HepG2 (cell line): ENCODE measurements around the gene MXD3. TPM values are rescaled to one million over a fixed set of nuclear protein-coding genes. Genes with fewer than 3 reads are reported as not detected.

Experiments
- ATAC-seq: fragments of 200-7000 bp; cut with Tn5 transposase; 3 replicates; pipeline ENCODE4 v1.9.1; 2020; ENCODE audit warnings: mild to moderate bottlenecking, moderate library complexity
- BruUV-seq: library from RNA; stranded (reverse); fragments of 400-500 nt; replicated peaks from 2 replicates; lab custom pipeline; 2021; lab: Mats Ljungman, UMichigan
- CTCF ChIA-PET: fragments of 300-600 bp; formaldehyde crosslinking; extraction: SDS; loops from one replicate; lab custom pipeline; 2021; ENCODE audit warnings: low total read pairs, inconsistent platforms, low intra/inter-chr PET ratio; lab: Yijun Ruan, JAX
- POLR2A ChIA-PET: fragments of 350-600 bp; sonication (Branson Sonifier 250); formaldehyde crosslinking; loops from one replicate; lab custom pipeline; 2020; ENCODE audit warnings: antibody characterized with exemption, inconsistent platforms; lab: Yijun Ruan, JAX
- DNase-seq: peaks from one replicate; pipeline ENCODE4 v3.0.0-alpha.2; 2015; ENCODE audit warnings: low spot score
- FAIRE-seq: peaks from 3 replicates; lab custom pipeline; 2011; peaks lifted over from hg19 to GRCh38; lab: Jason Lieb, UNC
- H2AFZ ChIP-seq: one replicate; pipeline ENCODE4 v1.6.1; 2011; ENCODE audit warnings: low read length, inconsistent platforms
- H3K27ac ChIP-seq: fragments of 300-600 bp; 3 replicates; pipeline ENCODE4 v1.8.0; 2011; ENCODE audit warnings: mixed run types, mild to moderate bottlenecking, mixed read lengths, low read length, inconsistent platforms; ENCODE audit not compliant: insufficient read depth; ENCODE audit errors: extremely low read length
- H3K27me3 ChIP-seq, 2 experiments: fragments of 200-600 bp in 1 of 2; 2 replicates in 1 of 2; 3 replicates in 1 of 2; pipeline versions ENCODE4 v1.6.0 to v1.8.0; 2011; ENCODE audit warnings: low read length in 2 of 2, mild to moderate bottlenecking in 2 of 2, moderate library complexity in 2 of 2, inconsistent platforms in 1 of 2; ENCODE audit not compliant: insufficient read depth in 2 of 2, control insufficient read depth in 1 of 2
- H3K36me3 ChIP-seq, 2 experiments: fragments of 200-600 bp in 1 of 2; replicated peaks in 1 of 2; 2 replicates in 1 of 2; 3 replicates in 1 of 2; pipeline versions ENCODE4 v1.5.1 to v1.8.0; 2011; ENCODE audit warnings: low read length in 2 of 2, inconsistent platforms in 1 of 2; ENCODE audit not compliant: insufficient read depth in 2 of 2, control insufficient read depth in 1 of 2
- H3K4me1 ChIP-seq: 2 replicates; pipeline ENCODE4 v1.5.1; 2012; ENCODE audit warnings: low read length, inconsistent platforms; ENCODE audit not compliant: insufficient read depth
- H3K4me2 ChIP-seq: 2 replicates; pipeline ENCODE4 v1.6.0; 2011; ENCODE audit warnings: low read depth, low read length, inconsistent platforms
- H3K4me3 ChIP-seq, 3 experiments: fragments of 200-600 bp in 1 of 3; sonication (generic), shearing (Covaris generic) in 1 of 3; replicated peaks in 1 of 3; 2 replicates each; pipeline ENCODE4 v1.5.1; 2011 to 2016; ENCODE audit warnings: low read length in 3 of 3, inconsistent platforms in 2 of 3, low read depth in 2 of 3, mild to moderate bottlenecking in 2 of 3, control low read depth in 1 of 3, mixed read lengths in 1 of 3; ENCODE audit not compliant: insufficient read depth in 1 of 3
- H3K79me2 ChIP-seq: one replicate; pipeline ENCODE4 v1.6.1; 2011; ENCODE audit warnings: low read length, inconsistent platforms; ENCODE audit not compliant: insufficient read depth
- H3K9ac ChIP-seq: 2 replicates; pipeline ENCODE4 v1.6.0; 2011; ENCODE audit warnings: mild to moderate bottlenecking, low read depth, low read length, inconsistent platforms; ENCODE audit not compliant: insufficient read depth
- H3K9me3 ChIP-seq: 2 replicates; pipeline ENCODE4 v1.5.1; 2012; ENCODE audit warnings: mild to moderate bottlenecking, low read length
- H4K20me1 ChIP-seq: 2 replicates; pipeline ENCODE4 v1.6.0; 2011; ENCODE audit warnings: inconsistent platforms, mild to moderate bottlenecking, low read length, moderate library complexity; ENCODE audit not compliant: insufficient read depth
- IKZF4 ChIP-seq: sonication (generic); formaldehyde crosslinking; IDR thresholded peaks from 2 replicates; pipeline ENCODE4 v1.5.1; 2020; ENCODE audit warnings: borderline replicate concordance, mild to moderate bottlenecking, low read depth, missing genetic modification reagents; ENCODE audit errors: not compliant biosample characterization
- ISX ChIP-seq: sonication (generic); formaldehyde crosslinking; conservative IDR thresholded peaks from 2 replicates; pipeline ENCODE4 v1.5.0; 2020; ENCODE audit warnings: missing genetic modification reagents
- NKX3-1 ChIP-seq: sonication (generic); formaldehyde crosslinking; IDR thresholded peaks from 2 replicates; pipeline ENCODE4 v1.5.0; 2020; ENCODE audit warnings: missing genetic modification reagents
- RBM39 ChIP-seq: fragments of 200-400 bp; formaldehyde crosslinking; IDR thresholded peaks from one replicate; pipeline ENCODE4 v1.6.1; 2018; ENCODE audit warnings: antibody characterized with exemption, mild to moderate bottlenecking, low read depth, low read length; ENCODE audit not compliant: poor library complexity, severe bottlenecking
- ZNF292 ChIP-seq: sonication (generic); formaldehyde crosslinking; IDR thresholded peaks from 2 replicates; pipeline ENCODE4 v1.8.1; 2022; ENCODE audit warnings: mild to moderate bottlenecking, low read depth, missing genetic modification reagents, borderline replicate concordance
- ZNF329 ChIP-seq: sonication (generic); formaldehyde crosslinking; IDR thresholded peaks from 2 replicates; pipeline ENCODE4 v1.9.0; 2021; ENCODE audit warnings: low read depth, mild to moderate bottlenecking, missing genetic modification reagents
- ZNF33B ChIP-seq: sonication (generic); formaldehyde crosslinking; IDR thresholded peaks from 2 replicates; pipeline ENCODE4 v1.5.1; 2020; ENCODE audit warnings: mild to moderate bottlenecking, missing genetic modification reagents
- ZNF724P ChIP-seq: sonication (generic); formaldehyde crosslinking; IDR thresholded peaks from 2 replicates; pipeline ENCODE4 v1.8.0; 2022; ENCODE audit warnings: missing genetic modification reagents, borderline replicate concordance
- WGBS: methylation state at CpG from one replicate; pipeline ENCODE4 v1.1.6; 2017; ENCODE audit warnings: low lambda C conversion rate; 5-methylcytosine and 5-hydroxymethylcytosine counted together
- in situ Hi-C: cut with HindIII; loops from 2 replicates; pipeline ENCODE4 v1.10.0; 2017; ENCODE audit warnings: low pct_unique_long_range_greater_than_20kb; ENCODE audit not compliant: extremely low pct_ligation_motif_present
- intact Hi-C: fragments of 100-400 bp; cut with micrococcal nuclease; formaldehyde crosslinking; loops from one replicate; pipeline ENCODE4 v1.10.0; 2022; ENCODE audit not compliant: unreplicated experiment
- polyA plus RNA-seq, 8 experiments: library from polyadenylated mRNA; depleted of rRNA in 3 of 8; stranded (reverse) in 7 of 8; unstranded in 1 of 8; fragments of >200 nt; fragmentation: Illumina TruSeq in 4 of 8; extraction: Trizol in 4 of 8; gene quantifications; 2 replicates each; pipeline versions ENCODE4 v1.2.1 to v1.2.3, GENCODE V29; 2011 to 2016; ENCODE audit warnings: low read depth in 4 of 8, missing spikeins in 1 of 8, mixed read lengths in 1 of 8; ENCODE audit not compliant: insufficient read depth in 1 of 8
- total RNA-seq, 5 experiments: library from RNA; depleted of rRNA; stranded (reverse); fragments of >200 nt; fragmentation: Illumina TruSeq; extraction: Trizol; gene quantifications; 2 replicates each; pipeline ENCODE4 v1.2.3, GENCODE V29; 2016; ENCODE audit warnings: low read depth in 1 of 5
- TF ChIP-seq, protein P1 (sequence below): sonication (generic); formaldehyde crosslinking; IDR thresholded peaks from 2 replicates; pipeline ENCODE4 v1.8.1; 2023; ENCODE audit warnings: mild to moderate bottlenecking, moderate library complexity, missing genetic modification reagents
- TF ChIP-seq, protein P2 (sequence below): IDR thresholded peaks from 2 replicates; pipeline ENCODE4 v1.6.1; 2012; ENCODE audit warnings: low read depth, low read length, improper control_type of control experiment

The MXD3 gene
- total and polyA plus RNA-seq, 2 of the 13 experiments (the other 11 are each of a cell fraction or from before 2014, with no cell fraction given) = 10.5 to 12.8 TPM

DNA sequence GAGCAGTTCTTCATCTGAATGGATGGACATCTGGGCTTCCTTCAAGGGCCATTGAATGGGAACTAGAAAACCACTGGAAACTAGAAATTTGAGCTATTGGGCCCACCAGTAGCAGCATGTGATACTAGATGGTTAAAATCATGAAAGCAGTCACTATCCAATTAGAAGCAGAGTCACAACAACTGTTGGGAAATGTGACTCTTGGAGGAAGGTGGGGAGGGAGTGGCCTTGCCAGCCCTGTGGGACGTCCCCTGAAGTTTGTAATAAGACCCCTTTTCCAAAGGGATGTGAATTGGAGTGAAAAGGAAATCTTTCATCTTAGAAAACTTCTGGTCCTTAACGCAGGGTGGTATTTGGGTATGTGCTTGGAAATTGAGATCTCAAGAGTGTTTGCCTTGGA, 13.8 kb downstream of the MXD3 start:
- TF ChIP-seq ZNF724P (CRISPR knock-in tag) (no peak), ZNF33B (no peak), ZNF292 (CRISPR knock-in tag) (no peak), ISX (CRISPR knock-in tag) (no peak), NKX3-1 (no peak), IKZF4 (no peak), RBM39 (no peak)
- TF ChIP-seq, protein P1, sequence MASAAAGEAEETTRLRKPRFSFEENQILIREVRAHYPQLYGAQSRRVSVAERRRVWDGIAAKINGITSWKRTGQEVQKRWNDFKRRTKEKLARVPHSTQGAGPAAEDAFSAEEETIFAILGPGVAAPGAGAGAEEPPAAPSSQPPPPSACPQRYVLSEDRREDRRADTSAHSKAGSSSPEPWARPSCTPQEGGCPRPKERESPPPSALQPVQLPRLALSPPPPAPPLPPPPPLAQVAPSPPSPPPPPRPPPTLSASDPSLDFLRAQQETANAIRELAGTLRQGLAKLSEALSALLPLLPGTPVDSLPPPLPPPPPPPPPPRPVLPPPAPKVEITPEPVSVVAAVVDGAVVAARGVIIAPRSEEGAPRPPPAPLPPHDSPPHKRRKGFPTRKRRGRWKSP (CRISPR knock-in tag) = no peak
- Histone ChIP-seq H3K27me3 (peaks cover 1 to 10% of the 10 kb centered on the region in 2 experiments; a peak in 2 of 5 replicates), H3K4me2 (no peak overlapping the region), H3K36me3 (peaks cover 0 to 13% of the 10 kb centered on the region in 2 experiments; a peak in 3 of 5 replicates), H4K20me1 (no peaks in the 10 kb centered on the region), H3K79me2 (peaks cover 7% of the 10 kb centered on the region), H2AFZ (no peak overlapping the region), H3K9ac (no peak overlapping the region), H3K4me1 (peaks cover 21% of the 10 kb centered on the region), H3K9me3 (no peaks in the 10 kb centered on the region), H3K27ac (no peak overlapping the region), H3K4me3 (no peak overlapping the region)
- WGBS = 81% methylated on average over 2 of the region's 2 CpGs
- BruUV-seq = no TSS peak
- ATAC-seq (no peak), FAIRE-seq (no peak), DNase-seq (no peak)
- intact Hi-C loops (no loop called here), in situ Hi-C loops (no loop called here)
- ChIA-PET CTCF (no interaction called here), POLR2A (no interaction called here)

DNA sequence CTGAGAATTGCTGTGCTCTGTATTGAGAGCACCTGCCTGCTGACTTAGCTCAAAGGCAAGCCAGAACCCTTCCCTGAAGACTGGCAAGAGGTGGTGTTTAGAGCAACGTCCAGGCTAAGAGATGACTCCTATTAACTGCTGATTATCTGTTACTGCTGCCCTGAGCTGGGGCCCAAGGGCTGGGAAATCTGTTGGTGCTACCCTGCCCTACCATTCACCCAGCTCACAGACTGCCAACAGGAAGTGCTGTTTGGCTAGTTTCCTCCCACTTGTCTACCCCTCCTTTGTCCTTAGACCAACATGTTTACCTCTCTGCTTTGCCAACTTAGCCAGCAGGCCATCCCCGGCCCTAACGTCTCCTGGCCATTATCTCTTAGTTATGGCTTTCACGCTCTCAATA, 15.1 kb downstream of the MXD3 start:
- TF ChIP-seq ZNF329 (CRISPR knock-in tag) = no peak
- TF ChIP-seq, protein P2, sequence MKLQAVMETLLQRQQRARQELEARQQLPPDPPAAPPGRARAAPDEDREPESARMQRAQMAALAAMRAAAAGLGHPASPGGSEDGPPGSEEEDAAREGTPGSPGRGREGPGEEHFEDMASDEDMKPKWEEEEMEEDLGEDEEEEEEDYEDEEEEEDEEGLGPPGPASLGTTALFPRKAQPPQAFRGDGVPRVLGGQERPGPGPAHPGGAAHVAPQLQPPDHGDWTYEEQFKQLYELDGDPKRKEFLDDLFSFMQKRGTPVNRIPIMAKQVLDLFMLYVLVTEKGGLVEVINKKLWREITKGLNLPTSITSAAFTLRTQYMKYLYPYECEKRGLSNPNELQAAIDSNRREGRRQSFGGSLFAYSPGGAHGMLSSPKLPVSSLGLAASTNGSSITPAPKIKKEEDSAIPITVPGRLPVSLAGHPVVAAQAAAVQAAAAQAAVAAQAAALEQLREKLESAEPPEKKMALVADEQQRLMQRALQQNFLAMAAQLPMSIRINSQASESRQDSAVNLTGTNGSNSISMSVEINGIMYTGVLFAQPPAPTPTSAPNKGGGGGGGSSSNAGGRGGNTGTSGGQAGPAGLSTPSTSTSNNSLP = no peak
- ChIA-PET CTCF (no interaction called here), POLR2A (no interaction called here)
- no peak overlapping the region for H3K4me2 ChIP-seq
- no peak overlapping the region for H2AFZ ChIP-seq
- H3K9ac ChIP-seq = no peak overlapping the region
- H3K4me1 ChIP-seq = peaks cover 9% of the 10 kb centered on the region
- DNase-seq (no peak), ATAC-seq (no peak; the same call in 2 of the 3 replicates), FAIRE-seq (no peak)
- 47% methylated on average over 4 of the region's 4 CpGs for WGBS
- in situ Hi-C loops (no loop called here), intact Hi-C loops (no loop called here)
- H3K9me3 ChIP-seq = no peaks in the 10 kb centered on the region
- H3K27ac ChIP-seq = no peak overlapping the region
- BruUV-seq = no TSS peak
- no peaks in the 10 kb centered on the region for H3K79me2 ChIP-seq
- no peaks in the 10 kb centered on the region for H4K20me1 ChIP-seq
- H3K36me3 ChIP-seq = peaks cover 0 to 6% of the 10 kb centered on the region in 2 experiments; a peak in 3 of 5 replicates
- H3K4me3 ChIP-seq = no peak overlapping the region
- peaks cover 1 to 10% of the 10 kb centered on the region in 2 experiments; a peak in 2 of 5 replicates for H3K27me3 ChIP-seq
